Measurements from ENCODE around the gene KCNE3. TPM values are rescaled to one million over a fixed set of nuclear protein-coding genes. Genes with fewer than 3 reads are reported as not detected.
A peak's percentile ranks its signal among the peaks of the same experiment; 100 is the strongest.

KCNE3 gene
- total and polyA plus RNA-seq, 9 of the 15 experiments (the other 6 are each of a cell fraction or from before 2014, with no cell fraction given) = 1.6 to 8.7 (median 6.2) TPM

GRCh38 chr11:74460481-74461154 lies 6.7 kb downstream of the KCNE3 start (continued):
- TF ChIP-seq RBM14 (IDR thresholded peaks at IDR 0.05; ENCODE audit: borderline replicate concordance, insufficient read depth, low read depth, low read length) = no peak
- TF ChIP-seq LARP7 (IDR thresholded peaks at IDR 0.05) = 0 out of 2 replicates have a peak, but pooled peaks have one; percentile 75
- TF ChIP-seq ZBTB17 (CRISPR knock-in tag; IDR thresholded peaks at IDR 0.05) = 0 out of 2 replicates have a peak, but pooled peaks have one; percentile 10
- TF ChIP-seq ZNF764 (CRISPR knock-in tag; IDR thresholded peaks at IDR 0.05; ENCODE audit: low read depth) = no peak
- peak; percentile 27 for TF ChIP-seq PRDM10 (IDR thresholded peaks at IDR 0.05; ENCODE audit: partially characterized antibody)
- TF ChIP-seq CBFA2T3 (IDR thresholded peaks at IDR 0.05) = peak; percentile 24; the same call in 1 of the 2 replicates
- no peak for TF ChIP-seq CSDE1 (IDR thresholded peaks at IDR 0.05)
- no peak for TF ChIP-seq ZNF224 (CRISPR knock-in tag; IDR thresholded peaks at IDR 0.05)
- no peak for TF ChIP-seq ZNF274 (IDR thresholded peaks at IDR 0.05; ENCODE audit: borderline replicate concordance, low read depth, low read length)
- peak; percentile 84 for TF ChIP-seq DPF2 (IDR thresholded peaks at IDR 0.05)
- TF ChIP-seq EHMT2 (IDR thresholded peaks at IDR 0.05) = no peak
- no peak for TF ChIP-seq MGA (IDR thresholded peaks at IDR 0.05)
